Skeletal muscle tissue (tissue), 4 donors: ENCODE results near the gene ARF1. TPM values are rescaled to one million over a fixed set of nuclear protein-coding genes. Genes with fewer than 3 reads are reported as not detected.

ENCODE experiments used
- H3K27ac ChIP-seq: one replicate; pipeline ENCODE4 v1.7.0; 2013; ENCODE audit warnings: mild to moderate bottlenecking, low read depth, low read length, inconsistent platforms
- H3K27me3 ChIP-seq, 3 donors: one replicate each; pipeline ENCODE4 v1.7.0; 2013; ENCODE audit warnings: low read length in 3 of 3; ENCODE audit not compliant: control insufficient read depth in 3 of 3, insufficient read depth in 3 of 3
- H3K36me3 ChIP-seq, 3 donors: one replicate each; pipeline ENCODE4 v1.7.0; 2013; ENCODE audit warnings: low read length in 3 of 3; ENCODE audit not compliant: control insufficient read depth in 3 of 3, insufficient read depth in 3 of 3
- H3K4me1 ChIP-seq, 3 donors: one replicate each; pipeline ENCODE4 v1.7.0; 2013; ENCODE audit warnings: low read length in 3 of 3, mild to moderate bottlenecking in 3 of 3; ENCODE audit not compliant: control insufficient read depth in 3 of 3, insufficient read depth in 3 of 3
- H3K4me3 ChIP-seq, 3 donors: one replicate each; pipeline ENCODE4 v1.7.0; 2013; ENCODE audit warnings: low read length in 3 of 3
- H3K9ac ChIP-seq, 3 donors: one replicate each; pipeline ENCODE4 v1.7.0; 2013; ENCODE audit warnings: low read length in 3 of 3, mild to moderate bottlenecking in 3 of 3, moderate library complexity in 2 of 3, low read depth in 1 of 3
- H3K9me3 ChIP-seq, 3 donors: one replicate each; pipeline ENCODE4 v1.7.0; 2013; ENCODE audit warnings: low read length in 3 of 3; ENCODE audit not compliant: control insufficient read depth in 3 of 3
- total RNA-seq: library from RNA; depleted of rRNA; stranded (reverse); fragments of >200 nt; gene quantifications from one replicate; pipeline ENCODE4 v1.2.3, GENCODE V29; 2014
- donor health status: Osteomylitis.

Gene ARF1
- total RNA-seq, 1 donor from 2014 or later = 101 TPM

- Histone ChIP-seq H3K27me3 (no peaks in the 10 kb centered on the region), H3K4me1 (no peaks in the 10 kb centered on the region), H3K9me3 (no peaks in the 10 kb centered on the region), H3K27ac (no peak overlapping the region), H3K36me3 (no peaks in the 10 kb centered on the region), H3K4me3 (no peak overlapping the region), H3K9ac (no peak overlapping the region)
Observed at GRCh38 chr1:228120351-228120750, 37.8 kb downstream of the ARF1 start.

DNA sequence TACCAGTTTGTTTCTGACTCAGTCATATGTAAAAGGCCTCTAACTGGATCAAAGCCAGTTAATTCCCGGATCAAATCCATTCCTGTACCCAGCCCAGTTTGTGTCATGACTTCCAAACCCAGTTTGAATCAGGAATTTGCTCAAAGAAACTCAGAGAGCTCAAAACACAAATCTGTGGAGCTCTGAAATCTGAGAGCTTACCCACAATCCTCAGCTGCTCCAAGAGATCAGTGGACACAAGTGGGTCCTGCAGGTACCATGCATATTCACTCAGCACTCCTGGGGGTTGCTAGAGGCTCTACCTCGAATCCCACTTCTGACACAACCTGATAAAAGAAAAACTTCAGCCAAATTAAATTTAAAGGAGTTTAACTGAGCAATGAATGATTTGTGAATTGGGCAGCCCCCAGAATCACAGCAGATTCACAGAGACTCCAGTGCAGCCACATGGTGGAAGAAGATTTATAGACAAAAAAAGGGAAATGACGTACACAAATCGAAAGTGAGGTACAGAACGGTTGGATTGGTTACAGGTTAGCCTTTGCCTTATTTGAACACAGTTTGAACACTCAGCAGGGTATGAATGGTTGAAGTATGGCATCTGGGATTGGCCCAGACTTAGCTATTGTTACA, 38.5 kb downstream of the ARF1 start:
- Histone ChIP-seq H3K9me3 (no peaks in the 10 kb centered on the region), H3K36me3 (no peaks in the 10 kb centered on the region), H3K9ac (no peak overlapping the region), H3K27me3 (no peaks in the 10 kb centered on the region), H3K4me1 (no peaks in the 10 kb centered on the region), H3K4me3 (no peak overlapping the region), H3K27ac (no peak overlapping the region)

- Histone ChIP-seq H3K9ac (no peak overlapping the region), H3K36me3 (no peaks in the 10 kb centered on the region), H3K27me3 (no peaks in the 10 kb centered on the region), H3K4me1 (no peaks in the 10 kb centered on the region), H3K9me3 (no peaks in the 10 kb centered on the region), H3K4me3 (no peak overlapping the region), H3K27ac (no peak overlapping the region)
Observed at GRCh38 chr1:228122921-228123441, 40.5 kb downstream of the ARF1 start.

GRCh38 chr1:228123505-228123904, 41.0 kb downstream of the ARF1 start:
- H3K4me3 ChIP-seq = no peak overlapping the region
- no peaks in the 10 kb centered on the region for H3K4me1 ChIP-seq
- H3K9ac ChIP-seq = no peak overlapping the region
- H3K27me3 ChIP-seq = no peaks in the 10 kb centered on the region
- no peak overlapping the region for H3K27ac ChIP-seq
- H3K9me3 ChIP-seq = no peaks in the 10 kb centered on the region
- H3K36me3 ChIP-seq = no peaks in the 10 kb centered on the region

DNA sequence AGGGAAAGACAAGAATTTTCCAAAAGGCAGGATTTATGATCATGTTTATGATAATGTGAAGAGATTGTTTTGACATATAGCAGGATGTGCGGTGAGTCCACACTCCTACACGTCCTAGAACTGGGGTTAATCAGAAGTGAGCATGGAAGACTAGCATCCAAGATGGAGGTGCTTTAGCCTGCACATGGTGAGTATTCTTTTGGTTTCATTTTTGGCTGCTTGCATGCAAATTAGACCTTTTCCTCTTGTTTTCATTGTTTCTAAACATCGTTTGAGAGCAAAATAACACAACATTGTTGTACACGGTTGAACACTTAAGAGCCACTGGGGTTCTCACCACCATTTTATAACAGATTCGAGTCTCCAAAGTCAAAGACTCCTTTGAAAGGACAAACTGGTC, 42.7 kb downstream of the ARF1 start:
- H3K36me3 ChIP-seq = no peaks in the 10 kb centered on the region
- H3K27ac ChIP-seq = no peak overlapping the region
- no peak overlapping the region for H3K4me3 ChIP-seq
- no peaks in the 10 kb centered on the region for H3K4me1 ChIP-seq
- H3K9me3 ChIP-seq = no peaks in the 10 kb centered on the region
- no peak overlapping the region for H3K9ac ChIP-seq
- H3K27me3 ChIP-seq = no peaks in the 10 kb centered on the region

- peaks cover 4 to 5% (median 4%) of the 10 kb centered on the region in 3 donors for H3K4me1 ChIP-seq
- H3K9me3 ChIP-seq = no peaks in the 10 kb centered on the region
- H3K36me3 ChIP-seq = no peaks in the 10 kb centered on the region
- H3K9ac ChIP-seq = no peak overlapping the region
- no peak overlapping the region for H3K4me3 ChIP-seq
- H3K27ac ChIP-seq = no peak overlapping the region
- peaks cover 0 to 4% (median 0%) of the 10 kb centered on the region in 3 donors for H3K27me3 ChIP-seq
Observed at GRCh38 chr1:228131766-228132165, 49.3 kb downstream of the ARF1 start.

DNA sequence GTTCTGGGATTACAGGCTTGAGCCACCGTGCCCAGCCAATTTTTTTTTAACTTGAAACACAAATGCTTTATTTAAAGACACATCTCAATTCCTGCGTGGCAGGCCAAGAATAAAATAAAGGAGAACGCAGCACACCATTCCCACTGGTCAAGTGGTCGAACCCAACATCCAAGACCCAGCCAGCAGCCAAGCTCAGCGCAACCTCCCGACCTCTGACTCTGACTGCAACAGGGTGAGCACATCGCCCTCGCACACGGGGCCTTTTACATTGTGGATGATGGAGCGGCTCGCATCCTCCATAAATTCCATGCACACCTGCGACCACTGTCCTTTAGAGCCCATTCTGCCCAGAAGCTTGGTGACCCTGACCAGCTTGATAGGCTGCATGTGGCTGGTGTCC, 52.1 kb downstream of the ARF1 start:
- Histone ChIP-seq H3K9me3 (no peaks in the 10 kb centered on the region), H3K27me3 (peaks cover 0 to 4% (median 0%) of the 10 kb centered on the region in 3 donors), H3K4me3 (no peak overlapping the region), H3K9ac (no peak overlapping the region), H3K36me3 (no peaks in the 10 kb centered on the region), H3K4me1 (peaks cover 5 to 6% (median 6%) of the 10 kb centered on the region in 3 donors), H3K27ac (no peak overlapping the region)

GRCh38 chr1:228136901-228137300, 54.4 kb downstream of the ARF1 start:
- Histone ChIP-seq H3K4me1 (peaks cover 14 to 22% (median 15%) of the 10 kb centered on the region in 3 donors), H3K4me3 (no peak overlapping the region), H3K9me3 (no peaks in the 10 kb centered on the region), H3K27ac (no peak overlapping the region), H3K9ac (no peak overlapping the region), H3K36me3 (no peaks in the 10 kb centered on the region), H3K27me3 (peaks cover 0 to 4% (median 0%) of the 10 kb centered on the region in 3 donors)

DNA sequence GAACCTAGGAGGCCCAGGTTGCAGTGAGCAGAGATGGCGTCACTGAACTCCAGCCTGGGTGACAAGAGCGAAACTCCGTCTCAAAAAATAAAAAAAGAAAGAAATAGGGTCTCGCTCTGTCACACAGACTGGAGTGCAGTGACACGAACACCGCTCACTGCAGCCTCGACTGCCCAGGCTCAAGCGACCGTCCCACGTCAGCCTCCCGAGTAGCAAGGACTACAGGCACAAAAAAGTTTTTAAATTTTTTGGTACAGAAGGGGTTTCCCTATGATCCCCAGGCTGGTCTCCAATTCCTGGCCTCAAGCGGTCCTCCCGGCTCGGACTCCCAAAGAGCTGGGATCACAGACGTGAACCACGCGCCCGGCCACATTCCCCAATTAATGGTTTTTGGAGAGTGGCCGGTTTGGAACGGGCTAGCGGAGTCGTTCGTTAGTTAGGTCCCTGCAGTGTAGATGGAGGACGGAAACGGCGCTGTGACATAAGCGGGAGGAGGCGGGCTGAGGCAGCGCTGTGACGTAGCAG, 57.0 kb downstream of the ARF1 start:
- Histone ChIP-seq H3K9ac (peak overlapping the region; percentile 65 to 99 (median 95)), H3K4me3 (peak overlapping the region; percentile 88 to 94 (median 94)), H3K36me3 (no peaks in the 10 kb centered on the region), H3K9me3 (no peaks in the 10 kb centered on the region), H3K4me1 (peaks cover 38 to 48% (median 40%) of the 10 kb centered on the region in 3 donors), H3K27ac (peak overlapping the region; percentile 96), H3K27me3 (peaks cover 0 to 4% (median 0%) of the 10 kb centered on the region in 3 donors)

GRCh38 chr1:228139931-228140723, 57.6 kb downstream of the ARF1 start, which contains the start of gene GUK1:
TSS of gene GUK1 (plus strand) at chr1:228140279. CDS start at chr1:228140303, 24 bp downstream.
- H3K27me3 ChIP-seq = no peaks in the 10 kb centered on the region
- H3K9me3 ChIP-seq = no peaks in the 10 kb centered on the region
- H3K27ac ChIP-seq = peak within 1 kb of the TSS; percentile 96
- H3K4me3 ChIP-seq = peak within 1 kb of the TSS; percentile 88 to 94 (median 94)
- no peaks in the 10 kb centered on the region for H3K36me3 ChIP-seq
- H3K9ac ChIP-seq = peak within 1 kb of the TSS; percentile 92 to 99 (median 95)
- H3K4me1 ChIP-seq = peaks cover 38 to 51% (median 42%) of the 10 kb centered on the region in 3 donors
